Dedifferentiated amniotic fluid mesenchymal stem cell (primary cell): ENCODE measurements around the gene ETHE1.

ENCODE experiments used
- DNase-seq: peaks from one replicate; pipeline ENCODE4 v3.0.0-alpha.2; 2016; ENCODE audit errors: extremely low spot score

Gene ETHE1

GRCh38 chr19:43490759-43491158, 36.2 kb downstream of the ETHE1 start:
- DNase-seq: no peak

DNA sequence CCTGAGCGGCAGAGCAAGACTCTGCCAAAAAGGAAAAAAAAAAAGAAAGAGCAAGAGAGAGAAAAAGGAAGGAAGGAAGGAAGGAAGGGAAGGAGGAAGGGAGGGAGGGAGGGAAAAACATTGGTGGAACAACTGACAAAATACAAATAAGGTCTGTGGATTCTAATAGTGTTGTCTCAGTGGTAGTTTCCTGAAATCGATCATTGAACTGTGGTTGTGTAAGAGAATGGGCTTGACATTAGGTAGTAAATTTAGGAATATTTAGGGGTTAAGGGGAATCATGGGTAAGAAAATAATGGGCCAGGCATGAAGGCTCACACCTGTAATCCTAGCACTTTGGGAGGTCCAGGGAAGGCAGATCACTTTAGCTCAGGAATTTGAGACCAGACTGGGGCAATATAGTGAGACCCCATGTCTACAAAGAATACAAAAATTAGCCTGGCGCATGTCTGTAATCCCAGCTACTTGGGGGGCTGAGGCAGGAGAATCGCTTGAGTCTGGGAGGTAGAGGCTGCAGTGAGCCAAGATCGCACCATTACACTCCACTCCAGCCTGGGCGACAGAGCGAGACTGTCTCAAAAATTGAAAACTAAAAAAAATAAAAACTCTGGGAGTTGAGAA, 36.9 kb downstream of the ETHE1 start:
- no peak for DNase-seq

DNA sequence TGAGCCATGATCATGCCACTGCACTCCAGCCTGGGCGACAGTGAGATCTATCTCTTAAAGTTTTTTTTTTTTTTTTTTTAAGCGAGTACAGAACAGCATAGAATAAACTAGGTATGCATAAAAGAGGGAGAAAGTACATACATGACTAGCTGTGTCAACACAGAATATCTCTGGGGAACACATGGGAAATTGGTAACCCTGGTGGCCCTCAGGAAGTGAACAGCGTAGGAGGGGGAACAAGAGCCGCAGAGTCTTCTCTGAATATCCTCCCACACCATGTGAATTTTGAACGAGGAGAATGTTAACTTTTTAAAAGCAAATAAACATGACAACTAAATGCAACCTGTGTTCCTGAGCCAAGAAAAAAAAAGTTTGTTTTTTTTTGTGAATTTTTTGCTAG, 37.7 kb downstream of the ETHE1 start:
- DNase-seq: no peak

- no peak for DNase-seq
Measured at GRCh38 chr19:43488179-43488578, 38.8 kb downstream of the ETHE1 start.

DNA sequence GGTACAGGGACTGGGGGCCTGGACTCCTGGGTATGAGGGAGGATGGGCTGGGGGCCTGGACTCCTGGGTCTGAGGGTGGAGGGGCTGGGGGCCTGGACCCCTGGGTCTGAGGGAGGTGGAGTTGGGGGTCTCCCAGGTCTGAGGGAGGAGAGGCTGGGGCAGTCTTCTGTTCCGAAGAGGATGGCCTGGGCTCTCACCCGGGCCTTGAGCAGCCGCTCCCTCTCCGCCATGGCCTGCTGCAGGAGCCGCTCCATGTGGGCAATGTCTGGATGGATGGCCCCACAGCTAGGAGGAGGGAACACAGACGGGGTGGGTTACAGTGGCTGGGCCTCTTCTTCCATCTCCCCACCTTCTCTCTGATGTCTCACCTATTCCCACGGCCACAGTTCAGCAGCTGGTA, 40.6 kb downstream of the ETHE1 start:
- DNase-seq: no peak

DNA sequence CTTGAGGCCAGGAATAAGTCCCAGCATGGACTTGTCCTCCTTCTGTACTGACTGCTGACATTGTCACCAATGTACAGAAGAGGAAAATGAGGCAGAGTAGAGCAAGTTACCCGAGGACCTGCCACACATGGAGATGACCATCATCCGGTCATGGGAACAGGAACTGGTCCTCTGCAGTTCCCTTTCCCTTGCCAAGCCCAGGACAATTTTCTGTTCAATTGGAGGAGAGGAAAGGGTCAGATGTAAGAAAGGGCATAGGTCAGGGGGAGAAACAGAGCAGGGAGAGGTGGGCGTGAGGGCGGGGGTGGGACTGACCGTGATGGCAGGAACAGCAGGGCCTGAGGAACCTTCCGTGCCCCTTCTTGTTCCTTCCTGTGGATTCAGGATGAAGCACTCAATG, 41.0 kb downstream of the ETHE1 start:
- DNase-seq: no peak

- no peak for DNase-seq
Measured at GRCh38 chr19:43483281-43483680, 43.7 kb downstream of the ETHE1 start.

DNA sequence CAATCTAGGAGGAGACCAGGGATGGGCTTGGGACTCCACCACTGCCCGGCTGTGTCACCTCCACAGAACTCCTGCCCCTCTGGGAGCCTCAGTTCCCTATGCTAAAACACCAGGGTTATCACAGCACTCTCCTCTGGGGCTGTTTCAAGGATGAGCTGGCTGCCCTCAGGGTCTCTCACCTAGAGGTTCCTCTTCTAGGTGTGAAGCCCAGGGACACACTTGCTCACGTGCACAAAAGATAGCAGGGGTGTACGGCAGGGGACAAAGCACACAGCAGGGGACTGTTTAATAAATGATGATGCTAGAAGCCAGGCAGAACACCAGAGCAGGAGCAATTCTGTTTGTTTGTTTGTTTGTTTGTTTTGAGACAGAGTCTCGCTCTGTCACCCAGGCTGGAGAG, 44.8 kb downstream of the ETHE1 start:
- no peak for DNase-seq

- DNase-seq: no peak
Measured at GRCh38 chr19:43481701-43482100, 45.3 kb downstream of the ETHE1 start.

DNA sequence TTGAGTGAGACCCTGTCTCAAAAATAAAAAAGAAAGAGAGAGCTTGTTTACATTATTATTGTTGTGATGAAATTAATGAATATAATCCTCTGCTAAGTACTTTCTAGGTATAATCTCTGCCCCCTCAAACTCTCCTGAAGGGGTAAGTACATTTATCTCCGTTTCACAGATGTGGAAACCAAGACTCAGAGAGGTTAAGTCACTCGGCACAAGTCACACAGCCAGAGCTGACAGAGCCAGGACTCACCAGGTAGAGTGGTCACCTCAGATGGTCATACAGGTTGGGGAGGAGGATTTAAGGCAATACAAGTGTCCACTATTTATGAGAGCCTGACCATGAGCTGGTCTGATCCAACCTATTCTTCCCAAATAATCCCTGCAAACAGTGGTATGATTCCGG, 46.4 kb downstream of the ETHE1 start:
- no peak for DNase-seq

- DNase-seq: no peak
Measured at GRCh38 chr19:43479961-43480561, 46.9 kb downstream of the ETHE1 start.

GRCh38 chr19:43479226-43479625, 47.8 kb downstream of the ETHE1 start:
- no peak for DNase-seq

- no peak for DNase-seq
Measured at GRCh38 chr19:43478323-43478722, 48.7 kb downstream of the ETHE1 start.

GRCh38 chr19:43476606-43477005, 50.4 kb downstream of the ETHE1 start:
- peak; percentile 81 for DNase-seq

DNA sequence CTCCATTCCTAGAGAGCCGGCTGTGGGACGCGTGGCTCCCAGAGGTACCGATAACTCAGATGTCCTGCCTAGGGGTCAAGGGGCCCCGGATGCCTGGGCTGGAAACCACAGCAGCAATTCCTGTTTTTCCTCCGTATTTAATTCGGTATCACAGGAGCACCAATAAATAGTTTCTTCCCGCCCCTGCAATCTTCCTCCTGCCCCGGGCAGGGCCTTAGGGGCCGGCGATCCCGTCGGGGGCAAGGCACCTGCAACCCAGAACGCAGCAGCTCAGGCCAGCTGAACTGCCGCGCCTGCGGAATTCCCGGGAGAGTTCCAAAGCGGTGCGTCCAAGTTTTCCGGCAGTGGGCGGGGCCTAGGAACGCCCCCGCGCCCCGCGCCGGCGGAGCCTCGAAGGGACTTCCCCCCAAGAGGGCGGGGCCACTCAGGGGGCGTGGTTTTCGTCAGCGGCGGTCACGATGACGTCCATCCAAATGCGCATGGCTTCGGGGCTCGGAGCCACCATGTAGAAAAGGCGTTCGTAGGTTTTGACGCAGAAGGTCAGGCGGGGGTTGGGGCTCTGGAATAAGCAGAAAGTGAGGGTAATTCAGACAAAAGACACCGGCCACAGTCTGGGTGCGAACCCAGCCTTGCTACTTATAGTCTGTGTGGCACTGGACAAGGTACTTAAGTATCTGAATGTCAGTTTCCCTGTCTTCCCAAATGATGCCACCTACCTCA, 51.9 kb downstream of the ETHE1 start:
- DNase-seq: peak; percentile 75

GRCh38 chr19:43474487-43474886, 52.5 kb downstream of the ETHE1 start:
- DNase-seq: no peak

DNA sequence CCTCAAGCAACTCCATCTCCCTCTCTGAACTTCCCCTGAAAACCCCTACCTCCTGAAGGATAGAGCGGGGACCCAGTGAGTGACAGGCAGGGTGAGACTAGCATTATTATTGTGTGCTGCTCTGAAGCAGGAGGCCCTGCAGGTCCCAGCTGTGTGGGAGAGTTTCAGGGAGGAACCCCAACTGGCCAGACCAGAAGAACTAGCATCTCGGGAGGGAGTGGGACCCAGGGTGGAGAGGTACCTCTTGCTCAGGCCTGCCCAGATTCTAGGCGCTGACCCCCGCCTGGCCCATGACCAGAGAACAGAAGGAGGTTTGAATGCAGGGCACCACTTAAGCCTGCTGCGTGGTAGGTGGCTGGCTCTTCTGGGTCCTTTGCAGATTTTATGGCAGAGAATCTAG, 55.9 kb downstream of the ETHE1 start:
- DNase-seq: no peak

- DNase-seq: no peak
Measured at GRCh38 chr19:43470288-43470687, 56.7 kb downstream of the ETHE1 start.

DNA sequence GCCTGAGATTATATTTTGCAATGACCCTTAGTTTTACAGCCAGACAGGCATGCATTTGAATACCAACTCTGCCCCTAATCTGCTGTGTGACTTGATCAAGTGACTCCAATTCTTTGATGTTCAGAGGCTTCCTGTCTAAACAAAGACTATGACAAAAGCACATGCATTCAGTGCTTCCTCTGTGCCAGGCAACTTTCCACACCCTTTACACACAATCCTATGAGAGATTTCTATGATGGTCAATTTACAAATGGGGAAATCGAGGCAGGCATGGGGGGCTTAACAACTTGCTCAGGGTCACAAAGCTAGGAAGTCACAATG, 57.9 kb downstream of the ETHE1 start:
- DNase-seq: no peak

DNA sequence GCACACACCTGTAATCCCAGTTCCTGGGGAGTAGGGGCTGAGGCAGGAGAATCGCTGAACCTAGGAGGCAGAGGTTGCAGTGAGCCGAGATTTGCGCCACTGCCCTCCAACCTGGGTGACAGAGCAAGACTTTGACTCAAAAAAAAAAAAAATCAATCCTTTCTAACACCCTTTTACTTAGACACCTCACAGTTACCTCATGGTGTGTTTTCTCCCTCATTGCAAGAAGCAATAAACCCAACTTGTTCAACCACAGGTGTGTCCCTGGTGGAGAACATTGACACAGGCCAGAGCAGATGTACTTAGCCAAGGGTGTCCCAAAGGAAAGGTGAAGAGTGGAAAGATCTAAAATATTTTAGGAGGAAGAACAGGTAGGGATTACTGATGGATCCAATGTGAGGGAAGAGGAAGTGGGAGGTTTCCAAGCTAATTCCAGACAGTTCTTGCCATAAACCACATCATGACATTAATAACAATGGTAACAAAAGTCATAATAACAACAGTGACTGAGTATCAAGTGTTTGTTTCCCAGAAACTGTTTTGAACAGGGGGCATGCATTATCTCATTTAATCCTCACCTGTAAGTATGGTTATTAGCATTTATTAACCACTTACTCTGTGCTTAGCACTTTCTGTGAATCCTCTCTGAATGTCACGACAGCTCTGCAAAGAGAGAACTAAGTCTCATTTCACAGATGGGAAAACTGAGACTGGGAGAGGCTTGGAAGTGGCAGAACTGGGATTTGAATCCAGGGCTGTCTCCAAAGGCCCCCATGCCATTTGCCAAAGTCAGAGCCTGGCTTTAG, 58.4 kb downstream of the ETHE1 start:
- DNase-seq: no peak

DNA sequence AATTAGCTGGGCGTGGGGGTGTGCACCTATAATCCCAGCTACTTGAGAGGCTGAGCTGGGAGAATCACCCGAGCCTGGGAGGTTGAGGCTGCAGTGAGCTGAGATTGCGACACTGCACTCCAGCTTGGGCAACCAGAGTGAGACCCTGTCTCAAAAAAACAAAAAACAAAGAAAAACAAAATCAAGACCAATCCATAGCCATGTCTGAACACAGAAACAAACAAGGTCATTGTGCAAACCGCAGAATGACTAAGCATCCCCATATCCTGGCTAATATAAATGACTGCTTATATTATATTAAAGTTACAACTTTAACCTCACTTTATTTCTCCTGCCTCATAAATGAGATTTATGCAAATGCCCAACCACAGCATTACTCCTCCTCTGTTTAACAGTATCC, 59.3 kb downstream of the ETHE1 start:
- DNase-seq: no peak

- DNase-seq: no peak
Measured at GRCh38 chr19:43467276-43467675, 59.7 kb downstream of the ETHE1 start.

- DNase-seq: no peak
Measured at GRCh38 chr19:43466793-43467192, 60.2 kb downstream of the ETHE1 start.
